Measurements from ENCODE around the gene ZNF710. TPM values are rescaled to one million over a fixed set of nuclear protein-coding genes. Genes with fewer than 3 reads are reported as not detected.

Gene ZNF710
- total RNA-seq, 1 experiment from 2014 or later: 10.0 TPM

DNA sequence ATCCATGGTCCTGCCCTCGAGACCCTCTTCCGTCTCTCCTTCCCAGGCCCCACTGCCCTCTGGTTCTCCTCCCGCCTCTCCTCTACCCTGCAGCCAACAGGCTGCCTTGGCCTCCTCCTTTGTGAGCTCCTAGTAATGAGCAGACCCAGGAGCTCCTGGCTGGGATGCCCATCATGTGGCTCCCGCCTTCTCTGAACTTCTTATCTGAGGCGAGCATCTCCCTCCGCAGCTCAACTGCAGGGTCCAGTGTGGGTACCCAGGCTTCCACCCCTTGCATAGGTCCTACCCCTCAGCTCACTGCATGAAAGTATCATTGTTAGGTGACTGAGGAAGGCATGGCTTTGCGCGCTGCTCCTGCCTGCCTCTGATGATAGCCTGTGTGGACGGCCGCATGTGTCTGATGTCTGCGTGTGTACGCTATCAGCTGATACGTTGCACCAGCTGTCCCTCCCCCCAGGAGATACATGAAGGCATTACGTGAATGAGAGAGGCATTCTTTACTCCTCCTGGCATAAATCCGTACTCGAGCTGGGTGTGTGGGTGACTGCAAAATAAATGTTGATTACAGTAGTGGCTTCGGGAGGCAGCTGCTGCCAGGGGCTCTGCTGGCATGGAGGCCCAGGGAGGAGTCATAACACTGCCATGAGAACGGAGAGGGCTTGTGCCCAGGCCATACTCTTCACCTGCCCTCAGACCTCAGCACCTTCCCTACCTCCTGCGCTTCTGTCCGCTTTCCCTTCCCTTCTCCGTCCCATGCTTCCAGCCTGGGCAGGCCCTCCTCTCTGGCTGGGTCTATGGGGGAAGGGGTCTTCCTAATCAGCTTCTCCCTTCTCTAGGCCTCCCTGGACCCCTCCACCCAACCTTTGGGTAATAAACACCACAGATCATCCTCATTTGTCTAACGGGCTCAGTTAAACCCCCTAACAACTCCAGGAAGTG lies 48.8 kb downstream of the ZNF710 start:
- Histone ChIP-seq H2AFZ (ENCODE audit: low read depth, low read length, poor library complexity, severe bottlenecking) (no peak overlapping the region), H3K4me3 (replicated peaks in 1 of 2; ENCODE audit: low read depth in 1 of 2, low read length in 2 of 2) (no peak overlapping the region), H3K4me2 (ENCODE audit: low read length) (no peak overlapping the region), H4K20me1 (ENCODE audit: insufficient read depth) (no peaks in the 10 kb centered on the region), H3K27ac (ENCODE audit: low read depth, low read length) (no peak overlapping the region), H3K79me2 (ENCODE audit: insufficient read depth, low read length) (no peaks in the 10 kb centered on the region), H3K27me3 (ENCODE audit: insufficient read depth, low read length) (no peaks in the 10 kb centered on the region), H3K4me1 (ENCODE audit: control insufficient read depth in 1 of 2, insufficient read depth in 2 of 2, low read length in 2 of 2) (peaks cover 11 to 15% of the 10 kb centered on the region in 2 experiments; a peak in 2 of 4 replicates), H3K9me3 (ENCODE audit: control insufficient read depth in 1 of 2, insufficient read depth in 1 of 2, low read depth in 1 of 2, low read length in 2 of 2) (no peaks in the 10 kb centered on the region), H3K36me3 (ENCODE audit: control insufficient read depth in 1 of 2, insufficient read depth in 2 of 2, low read length in 2 of 2) (no peaks in the 10 kb centered on the region), H3K9me2 (ENCODE audit: insufficient read depth) (no peaks in the 10 kb centered on the region), H3K9ac (ENCODE audit: low read length) (no peak overlapping the region)
- CTCF ChIA-PET: no interaction called here
- RAD21 ChIA-PET (ENCODE audit: low non-redundant PET in 1 of 2, low total read pairs in 2 of 2, uncharacterized antibody in 2 of 2, unreplicated experiment in 2 of 2): no interaction called here
- intact Hi-C loops (cut with micrococcal nuclease): no loop called here
- DNase-seq (ENCODE audit: low read depth, low spot score) (no peak), ATAC-seq (no peak)
- no TSS peak for BruUV-seq (replicated peaks)
- POLR2A ChIA-PET: no interaction called here
- TF ChIP-seq POLR2A (IDR thresholded peaks at IDR 0.05; ENCODE audit: borderline replicate concordance, extremely low read depth, insufficient read depth, insufficient read length) (no peak), EZH2phosphoT487 (IDR thresholded peaks at IDR 0.05; ENCODE audit: borderline replicate concordance) (no peak), CEBPB (IDR thresholded peaks at IDR 0.05; ENCODE audit: low read depth) (no peak), TCF7L2 (IDR thresholded peaks at IDR 0.05; ENCODE audit: borderline replicate concordance, extremely low read depth, insufficient read depth, insufficient read length) (no peak), YY1 (IDR thresholded peaks at IDR 0.05; ENCODE audit: extremely low read depth, insufficient replicate concordance, low read depth, low read length) (no peak), SIN3A (IDR thresholded peaks at IDR 0.05; ENCODE audit: low read depth) (no peak), RAD21 (IDR thresholded peaks at IDR 0.05; ENCODE audit: low read depth) (no peak), EZH2 (IDR thresholded peaks at IDR 0.05) (no peak)
- TF ChIP-seq, protein P1, sequence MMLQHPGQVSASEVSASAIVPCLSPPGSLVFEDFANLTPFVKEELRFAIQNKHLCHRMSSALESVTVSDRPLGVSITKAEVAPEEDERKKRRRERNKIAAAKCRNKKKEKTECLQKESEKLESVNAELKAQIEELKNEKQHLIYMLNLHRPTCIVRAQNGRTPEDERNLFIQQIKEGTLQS (IDR thresholded peaks at IDR 0.05): no peak
- TF ChIP-seq, protein P2, sequence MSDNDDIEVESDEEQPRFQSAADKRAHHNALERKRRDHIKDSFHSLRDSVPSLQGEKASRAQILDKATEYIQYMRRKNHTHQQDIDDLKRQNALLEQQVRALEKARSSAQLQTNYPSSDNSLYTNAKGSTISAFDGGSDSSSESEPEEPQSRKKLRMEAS (IDR thresholded peaks at IDR 0.05): no peak
